OCI-M1 (cell line): Measurements from ENCODE around the gene TPRA1.

ENCODE experiments used
- DNase-seq: peaks from one replicate; lab custom pipeline; 2025; lab: John Stamatoyannopoulos, UW

The TPRA1 gene

GRCh38 chr3:127560051-127560787, 30.3 kb downstream of the TPRA1 start:
- DNase-seq = peak; percentile 71

- no peak for DNase-seq
These were observed 34.0 kb downstream of the TPRA1 start for GRCh38 chr3:127556565-127556964.

DNA sequence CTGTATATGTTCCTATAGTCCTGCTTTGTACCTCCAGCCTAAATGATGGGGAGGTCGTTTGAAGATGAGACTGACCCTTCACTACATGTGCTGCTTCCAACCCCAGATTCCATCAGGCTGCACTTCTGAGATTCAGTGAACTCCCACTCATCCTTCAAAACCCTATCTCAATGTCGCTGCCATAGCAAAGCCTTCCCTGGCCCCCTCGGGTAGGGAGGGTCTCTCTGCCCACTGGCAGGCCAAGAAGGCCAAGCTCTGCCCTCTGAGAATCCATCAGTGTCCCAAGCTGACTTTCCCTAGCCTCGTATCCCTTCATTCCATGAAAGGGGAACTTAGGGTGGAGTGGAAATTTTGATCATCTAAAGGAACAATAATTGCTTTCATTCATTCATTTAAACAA, 35.4 kb downstream of the TPRA1 start:
- DNase-seq = no peak

GRCh38 chr3:127552038-127552437, 38.5 kb downstream of the TPRA1 start:
- DNase-seq = no peak

- DNase-seq = no peak
These were observed 39.4 kb downstream of the TPRA1 start for GRCh38 chr3:127551178-127551577.

DNA sequence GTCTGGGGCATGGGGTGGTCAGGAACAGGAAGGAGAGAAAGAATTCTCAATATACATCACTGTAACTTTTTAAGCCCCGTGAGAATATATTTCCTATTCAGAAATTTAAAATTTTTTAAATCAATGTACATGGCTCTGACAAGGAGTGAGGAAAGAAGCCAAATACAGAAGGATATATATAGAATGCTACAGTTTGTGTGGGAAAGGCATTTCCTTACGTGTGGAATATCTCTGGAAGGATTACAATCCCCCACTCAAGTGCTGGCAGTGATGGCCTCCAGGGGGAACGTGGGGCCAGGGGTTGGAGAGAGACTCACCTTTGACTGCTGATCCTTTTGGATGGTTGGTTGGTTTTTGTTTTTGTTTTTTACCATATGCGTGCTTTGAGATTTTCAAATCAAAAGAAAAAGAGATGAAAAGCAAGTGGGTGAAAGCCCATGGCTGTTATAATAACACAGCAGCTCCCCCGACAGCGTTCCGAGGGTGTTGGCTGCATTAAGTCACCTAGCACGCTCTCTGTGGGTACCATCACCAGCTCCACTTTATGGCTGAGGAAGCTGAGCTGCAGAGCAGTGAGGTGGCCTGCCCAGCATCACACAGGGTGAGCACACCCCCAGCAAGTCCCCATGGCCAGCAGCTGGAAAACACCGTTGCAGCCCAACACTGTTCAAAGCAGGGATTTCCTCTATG, 39.9 kb downstream of the TPRA1 start:
- no peak for DNase-seq

DNA sequence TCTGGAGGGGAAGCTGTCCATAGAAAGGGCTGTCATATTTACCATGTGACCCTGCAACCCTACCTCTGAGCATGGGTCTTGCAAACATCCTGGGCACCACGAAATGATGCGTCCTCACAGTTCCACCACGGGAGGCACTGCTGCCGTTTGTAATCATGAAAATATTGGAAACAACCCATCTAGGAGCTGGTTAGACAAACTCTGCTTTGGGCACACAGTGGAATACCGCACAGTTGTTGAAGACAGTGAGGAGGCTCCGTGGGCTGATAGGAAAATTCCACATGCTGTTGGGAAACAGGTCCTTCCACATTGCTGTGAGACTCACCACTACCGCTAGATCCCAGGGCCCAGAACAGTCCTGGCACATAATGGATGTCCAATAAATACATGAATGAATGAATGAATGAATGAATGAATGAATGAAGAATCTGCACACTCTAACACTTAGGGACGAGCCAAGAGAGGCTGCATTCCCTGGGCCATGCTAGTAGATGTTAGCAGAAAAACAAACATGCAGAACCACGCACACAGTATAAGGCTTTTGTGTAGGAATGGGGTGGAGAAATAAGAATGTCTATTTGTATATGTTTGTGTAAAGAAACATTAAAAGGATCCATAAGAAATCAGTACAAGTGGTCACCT, 40.6 kb downstream of the TPRA1 start:
- no peak for DNase-seq

DNA sequence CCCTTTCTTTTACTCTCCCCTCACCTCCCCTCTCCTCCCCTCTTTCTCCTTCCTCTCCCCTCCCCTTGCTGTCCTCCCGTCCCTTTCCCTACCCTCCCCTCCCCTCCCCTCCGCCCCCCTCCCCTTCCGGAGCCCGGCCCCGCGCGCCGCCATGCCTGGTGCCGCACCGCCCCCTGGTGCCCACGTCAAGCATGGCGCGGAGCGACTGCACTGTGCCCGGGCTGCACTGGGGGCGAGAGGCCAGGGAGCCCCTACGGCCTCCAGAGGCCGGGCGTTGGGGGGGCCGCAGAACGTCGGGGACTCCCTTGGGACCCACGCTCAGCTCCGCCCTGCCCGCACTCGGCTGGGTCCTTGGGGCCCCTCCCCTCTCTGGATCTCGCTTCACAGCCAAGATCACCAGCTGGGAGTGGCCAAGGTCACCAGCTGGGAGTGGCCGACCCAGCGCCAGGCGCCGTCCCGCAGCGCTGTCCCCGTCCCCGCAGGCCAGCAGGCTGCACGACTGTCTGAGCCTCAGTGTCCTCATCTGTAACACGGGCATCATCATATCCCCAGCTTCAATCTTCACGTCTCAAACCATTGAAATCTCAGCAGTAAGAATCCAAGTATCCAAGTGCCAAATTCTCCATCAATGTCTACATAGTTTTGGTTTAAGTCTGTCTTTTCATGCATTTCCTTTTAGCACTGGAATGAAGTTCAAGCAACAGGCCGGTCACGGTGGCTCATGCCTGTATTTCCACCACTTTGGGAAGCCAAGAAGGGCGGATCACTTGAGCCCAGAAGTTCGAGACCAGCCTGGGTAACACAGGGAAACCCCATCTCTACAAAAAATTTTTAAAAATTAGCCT, 42.5 kb downstream of the TPRA1 start:
- DNase-seq = peak; percentile 72

DNA sequence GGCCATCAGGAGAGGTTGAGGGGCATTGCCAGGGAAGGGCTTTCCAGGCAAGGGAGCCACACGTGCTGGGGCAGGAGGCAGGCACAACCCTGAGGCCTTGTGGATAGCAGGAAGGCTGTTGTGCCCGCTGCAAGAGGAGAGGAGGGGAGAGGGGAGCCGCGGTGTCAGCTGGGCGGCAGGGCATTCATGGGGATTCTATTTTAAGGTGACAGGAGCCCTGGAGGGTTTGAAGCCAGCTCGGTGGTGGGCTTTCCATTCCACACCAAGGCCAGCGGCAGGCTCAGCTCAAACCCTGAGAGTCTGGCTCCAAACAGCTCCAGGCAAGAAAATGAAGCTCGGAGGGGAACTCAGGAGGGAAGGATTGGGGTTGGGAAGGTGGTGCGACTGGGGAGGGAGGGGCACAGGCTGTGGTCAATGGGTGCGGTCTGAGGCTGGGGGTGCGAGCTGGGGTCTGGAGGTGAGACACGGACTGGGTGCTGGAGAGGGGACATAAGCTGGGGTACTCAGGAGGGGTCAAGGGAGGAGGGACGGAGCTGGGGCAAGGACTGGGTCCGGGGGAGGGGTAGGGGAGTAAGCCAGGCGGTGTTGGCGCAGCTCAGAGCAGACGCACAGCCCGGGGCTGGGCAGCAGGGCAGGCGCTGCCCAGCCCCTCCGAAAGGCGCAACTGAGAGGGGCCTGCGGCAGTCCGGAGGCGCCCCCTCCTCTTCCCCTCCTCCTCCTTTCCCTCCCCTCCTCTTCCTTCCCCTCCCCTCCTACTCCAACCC, 43.4 kb downstream of the TPRA1 start:
- DNase-seq = no peak

DNA sequence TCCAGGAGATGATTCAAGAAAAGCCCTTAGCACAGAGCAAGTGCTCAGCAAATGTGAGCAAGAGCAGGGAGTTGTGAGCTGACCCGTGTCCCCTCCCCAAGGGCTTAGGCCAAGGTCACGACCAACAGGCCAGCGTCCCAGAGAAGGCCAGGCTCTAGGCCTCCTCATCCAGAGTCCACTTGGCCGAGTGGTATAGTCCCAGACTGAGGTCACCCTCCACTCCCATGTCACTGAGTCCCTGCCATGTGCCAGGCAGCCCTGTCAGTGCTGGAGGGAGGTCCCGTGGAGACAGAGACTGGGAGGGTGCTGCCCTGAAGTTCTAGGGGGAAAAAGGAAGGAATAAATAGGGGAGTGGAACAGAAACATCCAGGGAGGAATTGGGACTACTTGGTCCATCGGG, 44.0 kb downstream of the TPRA1 start:
- DNase-seq = no peak

DNA sequence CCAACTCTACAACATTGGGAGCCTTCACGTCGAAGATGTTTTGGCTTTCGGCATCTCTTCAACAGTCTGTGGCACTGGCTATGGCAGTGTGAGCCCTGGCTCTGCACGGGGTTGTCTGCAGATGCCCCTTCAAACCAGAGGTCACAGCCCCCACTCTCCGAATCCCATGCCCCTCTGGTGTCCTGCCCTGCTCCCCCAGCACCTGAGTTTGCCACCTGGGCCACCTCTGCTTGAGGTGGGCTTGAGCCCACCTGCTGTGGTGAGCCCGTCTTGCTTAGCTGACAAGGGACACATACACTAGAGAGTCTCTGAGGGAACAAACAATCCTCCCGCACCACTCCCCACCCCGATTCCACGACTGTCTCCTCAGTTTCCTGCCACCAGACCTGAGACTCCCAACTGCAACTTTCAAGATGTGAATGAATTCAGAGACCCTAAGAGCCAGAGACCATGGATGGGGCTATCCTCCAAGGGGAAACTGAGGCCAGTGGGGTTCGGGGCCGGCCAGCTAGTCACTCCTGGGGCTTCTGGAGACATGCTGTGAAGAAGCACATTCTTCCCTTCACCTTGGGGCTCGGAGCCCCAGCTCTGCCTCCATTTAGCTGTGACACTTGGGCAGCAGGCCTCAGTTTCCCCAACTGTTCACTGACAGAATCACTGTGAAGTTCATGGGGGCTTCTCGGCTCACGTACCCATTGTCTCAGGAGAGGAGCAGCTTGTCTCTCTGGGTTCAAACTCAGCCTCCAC, 44.6 kb downstream of the TPRA1 start:
- no peak for DNase-seq

DNA sequence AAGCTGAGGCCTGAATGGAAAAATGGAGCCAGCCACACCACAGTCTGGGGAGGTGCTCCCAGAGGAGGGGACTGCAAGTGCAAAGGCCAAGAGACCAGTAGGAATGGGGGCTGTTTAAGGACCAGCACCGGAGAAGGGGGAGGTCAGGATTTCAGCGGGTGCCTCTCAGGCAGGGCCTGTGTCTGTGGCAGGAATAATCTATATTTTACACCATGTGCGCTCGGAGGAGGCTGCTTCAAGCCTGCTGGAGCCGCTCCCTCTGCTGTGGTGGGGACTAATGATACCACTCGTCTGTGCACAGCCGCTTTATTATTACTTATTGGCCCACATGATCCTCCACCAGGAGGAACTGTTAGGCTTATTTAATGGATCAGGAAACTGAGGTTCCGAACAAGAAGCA, 45.3 kb downstream of the TPRA1 start:
- no peak for DNase-seq

- DNase-seq = no peak
These were observed 45.7 kb downstream of the TPRA1 start for GRCh38 chr3:127544803-127545201.

DNA sequence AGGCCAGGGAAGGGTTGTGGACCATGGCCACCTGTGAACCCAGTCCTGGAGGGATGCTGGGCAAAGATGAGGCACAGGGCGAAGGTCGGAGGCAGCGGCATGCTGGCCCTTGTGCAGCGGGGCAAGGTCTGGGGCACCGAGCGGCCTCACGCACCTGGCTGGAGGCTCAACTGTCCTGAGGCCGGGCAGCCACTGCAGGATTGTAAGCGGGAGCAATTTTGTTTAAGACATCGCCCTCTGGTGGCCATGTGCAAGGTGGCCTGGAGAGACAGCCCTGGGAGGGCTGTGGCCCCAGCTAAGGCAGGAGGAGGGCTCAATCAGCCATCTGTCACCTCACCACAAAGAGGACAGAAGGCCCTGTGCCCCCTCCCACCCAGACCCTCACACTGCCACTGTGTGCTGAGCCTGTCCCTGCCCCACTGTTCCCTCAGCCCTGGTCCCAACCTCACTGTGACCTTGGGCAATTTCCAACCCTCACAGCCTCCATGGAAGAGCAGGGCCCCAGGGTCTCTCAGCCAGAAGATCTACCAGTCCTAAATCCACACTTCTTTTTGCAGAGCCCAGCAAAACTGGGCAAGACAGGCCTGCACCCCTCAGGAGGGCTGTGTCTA, 46.2 kb downstream of the TPRA1 start:
- peak; percentile 82 for DNase-seq

DNA sequence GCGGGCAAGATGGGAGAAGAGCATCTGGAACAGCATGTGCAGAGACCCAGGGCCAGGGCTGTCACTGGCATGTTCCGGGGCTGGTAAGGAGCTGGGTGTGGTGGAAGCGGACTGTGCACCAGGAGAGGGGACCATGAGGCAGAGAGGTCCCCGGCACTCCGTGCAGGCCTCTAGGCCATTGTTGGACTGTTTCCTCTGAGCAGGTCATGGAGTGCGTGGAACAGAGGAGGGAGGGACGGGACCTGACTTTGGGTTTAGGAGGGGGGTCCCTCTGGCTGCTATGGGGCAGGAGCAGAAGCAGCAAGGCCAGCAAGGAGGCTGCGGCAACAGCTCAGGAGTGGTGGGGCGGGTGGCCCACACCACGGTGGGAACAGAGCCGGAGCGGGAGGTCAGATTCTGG, 47.1 kb downstream of the TPRA1 start:
- DNase-seq = no peak

DNA sequence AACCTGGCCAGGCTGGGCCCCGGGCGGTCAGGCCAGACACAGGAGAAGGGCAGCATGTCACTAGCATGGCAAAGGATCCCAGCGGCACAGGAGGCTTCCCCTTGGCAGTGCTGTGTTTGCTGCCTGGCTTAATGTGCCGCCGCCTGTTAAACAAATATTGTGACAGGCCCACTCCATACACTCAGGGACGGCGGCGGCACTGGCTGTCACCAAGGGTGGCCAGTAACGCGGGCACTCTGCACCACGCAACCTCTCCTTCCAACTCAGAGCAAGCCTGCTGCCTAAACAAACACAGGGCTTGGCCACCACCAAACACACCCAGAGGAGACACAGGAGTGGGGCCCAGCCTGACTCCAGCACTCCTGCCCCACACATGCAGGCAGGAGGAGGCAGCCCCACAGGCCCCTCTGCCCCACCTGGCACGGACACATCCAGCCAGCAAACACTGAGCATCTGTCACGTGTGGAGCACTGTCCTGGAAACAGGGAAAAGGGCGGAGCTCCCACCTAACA, 48.0 kb downstream of the TPRA1 start:
- DNase-seq = no peak

GRCh38 chr3:127541320-127541719, 49.2 kb downstream of the TPRA1 start:
- DNase-seq = no peak

DNA sequence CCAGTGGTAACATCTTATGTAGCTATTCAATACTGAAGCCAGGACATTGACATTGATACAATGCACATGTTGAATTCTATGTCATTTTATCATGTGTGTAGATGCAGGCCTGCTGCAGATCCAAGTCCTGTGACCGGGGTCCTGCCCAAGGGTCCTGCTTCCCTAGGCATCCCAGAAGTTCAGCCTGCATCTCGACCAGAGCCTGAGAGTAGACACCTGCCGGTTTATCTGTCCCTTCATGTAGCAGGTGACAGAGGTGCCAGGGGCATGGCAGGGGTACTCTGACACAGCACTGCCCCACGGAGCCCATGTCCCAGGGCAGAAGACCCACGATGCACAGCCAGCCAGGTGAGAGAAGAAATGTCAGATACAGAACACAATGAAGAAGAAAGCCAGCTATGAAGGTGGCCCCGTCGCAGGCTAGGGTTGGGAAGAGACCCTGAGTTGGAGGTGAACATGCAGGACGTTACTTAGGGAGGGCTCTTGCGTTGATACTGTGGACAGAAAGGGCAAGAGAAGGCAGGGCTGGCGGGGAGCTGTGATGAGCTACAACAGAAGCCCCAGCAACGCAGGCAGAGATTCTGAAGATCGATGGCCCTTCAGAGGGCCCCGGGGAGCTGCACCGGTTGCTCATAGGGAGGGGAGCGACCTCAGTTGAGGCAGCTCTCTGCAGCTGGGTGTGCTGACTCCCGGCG, 51.0 kb downstream of the TPRA1 start:
- DNase-seq = no peak

GRCh38 chr3:127538569-127538968, 52.0 kb downstream of the TPRA1 start:
- DNase-seq = no peak
